WTC11 (cell line): ENCODE data around the gene FEM1A. TPM values are rescaled to one million over a fixed set of nuclear protein-coding genes. Genes with fewer than 3 reads are reported as not detected.

Experiments used
- ATAC-seq: fragments of 200-7000 bp; cut with Tn5 transposase; 2 replicates; pipeline ENCODE4 v1.10.0; 2021; ENCODE audit warnings: mild to moderate bottlenecking, moderate library complexity
- CTCF ChIA-PET: fragments of 300-600 bp; sonication (Branson Sonifier 250); formaldehyde crosslinking; loops from one replicate; lab custom pipeline; 2021; ENCODE audit warnings: antibody characterized with exemption; lab: Charles Lee
- POLR2A ChIA-PET: fragments of 350-600 bp; sonication (Branson Sonifier 250); formaldehyde crosslinking; loops from one replicate; lab custom pipeline; 2021; ENCODE audit warnings: antibody characterized with exemption; lab: Charles Lee
- DNase-seq: peaks from one replicate; pipeline ENCODE4 v3.0.0; 2021; ENCODE audit warnings: low spot score
- H3K27ac Mint-ChIP-seq: 2 replicates; pipeline ENCODE4 v1.8.0; 2021; ENCODE audit warnings: mixed read lengths
- H3K27me3 Mint-ChIP-seq: 2 replicates; pipeline ENCODE4 v1.8.0; 2021; ENCODE audit warnings: low read depth, mild to moderate bottlenecking, moderate library complexity, mixed read lengths
- H3K36me3 Mint-ChIP-seq: 2 replicates; pipeline ENCODE4 v1.8.0; 2021; ENCODE audit warnings: mixed read lengths
- H3K4me1 Mint-ChIP-seq: 2 replicates; pipeline ENCODE4 v1.8.0; 2022; ENCODE audit warnings: mixed read lengths
- H3K4me3 Mint-ChIP-seq: 2 replicates; pipeline ENCODE4 v1.8.0; 2021; ENCODE audit warnings: mild to moderate bottlenecking, moderate library complexity, mixed read lengths
- H3K9me3 Mint-ChIP-seq: 2 replicates; pipeline ENCODE4 v1.8.0; 2021; ENCODE audit warnings: mixed read lengths
- AR ChIP-seq: fragments of 250-450 bp; sonication (Bioruptor Pico); IDR thresholded peaks from 2 replicates; pipeline ENCODE4 v1.9.0; 2021; ENCODE audit warnings: mild to moderate bottlenecking
- CBFB ChIP-seq: sonication (generic); formaldehyde crosslinking; IDR thresholded peaks from 2 replicates; pipeline ENCODE4 v1.8.1; 2022; ENCODE audit warnings: mild to moderate bottlenecking, low read depth, missing genetic modification reagents
- CREB1 ChIP-seq: sonication (generic); formaldehyde crosslinking; IDR thresholded peaks from 2 replicates; pipeline ENCODE4 v1.8.0; 2023; ENCODE audit warnings: mild to moderate bottlenecking, missing genetic modification reagents
- ESRRA ChIP-seq: sonication (generic); formaldehyde crosslinking; IDR thresholded peaks from 2 replicates; pipeline ENCODE4 v1.8.1; 2022; ENCODE audit warnings: mild to moderate bottlenecking, missing genetic modification reagents, borderline replicate concordance
- FOXP1 ChIP-seq: sonication (generic); formaldehyde crosslinking; IDR thresholded peaks from 2 replicates; pipeline ENCODE4 v1.8.0; 2022; ENCODE audit warnings: missing genetic modification reagents, mild to moderate bottlenecking, moderate library complexity, borderline replicate concordance
- IRF2 ChIP-seq: sonication (generic); formaldehyde crosslinking; IDR thresholded peaks from 2 replicates; pipeline ENCODE4 v1.8.0; 2022; ENCODE audit warnings: low read depth, missing genetic modification reagents, borderline replicate concordance
- NR1H2 ChIP-seq: sonication (generic); formaldehyde crosslinking; IDR thresholded peaks from 2 replicates; pipeline ENCODE4 v1.9.0; 2021; ENCODE audit warnings: mild to moderate bottlenecking, moderate library complexity, missing genetic modification reagents
- NR2C2 ChIP-seq: sonication (generic); formaldehyde crosslinking; IDR thresholded peaks from 2 replicates; pipeline ENCODE4 v1.8.0; 2022; ENCODE audit warnings: mild to moderate bottlenecking, missing genetic modification reagents
- NR3C1 ChIP-seq: sonication (generic); formaldehyde crosslinking; conservative IDR thresholded peaks from 2 replicates; pipeline ENCODE4 v1.8.1; 2023; ENCODE audit warnings: low read depth, mild to moderate bottlenecking, missing genetic modification reagents
- SOX15 ChIP-seq: fragments of 250-450 bp; sonication (Bioruptor Pico); IDR thresholded peaks from 2 replicates; pipeline ENCODE4 v1.9.0; 2021; ENCODE audit warnings: mild to moderate bottlenecking
- SP1 ChIP-seq: sonication (generic); formaldehyde crosslinking; conservative IDR thresholded peaks from 2 replicates; pipeline ENCODE4 v1.8.1; 2022; ENCODE audit warnings: missing genetic modification reagents
- total RNA-seq: library from RNA; stranded (reverse); gene quantifications from 3 replicates; pipeline ENCODE4 v1.2.3, GENCODE V29; 2021
- TF ChIP-seq, protein P1 (sequence below): sonication (generic); formaldehyde crosslinking; conservative IDR thresholded peaks from 2 replicates; pipeline ENCODE4 v1.8.1; 2023; ENCODE audit warnings: mild to moderate bottlenecking, low read depth, missing genetic modification reagents, moderate library complexity
- TF ChIP-seq, protein P2 (sequence below): sonication (generic); formaldehyde crosslinking; IDR thresholded peaks from 2 replicates; pipeline ENCODE4 v1.8.1; 2023; ENCODE audit warnings: mild to moderate bottlenecking, missing genetic modification reagents, moderate library complexity
- TF ChIP-seq, protein P3 (sequence below): sonication (generic); formaldehyde crosslinking; IDR thresholded peaks from 2 replicates; pipeline ENCODE4 v1.8.0; 2022; ENCODE audit warnings: mild to moderate bottlenecking, missing genetic modification reagents

Gene FEM1A
- total RNA-seq, 1 experiment from 2014 or later = 15.7 TPM

GRCh38 chr19:4816950-4817278 lies 25.4 kb downstream of the FEM1A start (continued):
- TF ChIP-seq, protein P1, sequence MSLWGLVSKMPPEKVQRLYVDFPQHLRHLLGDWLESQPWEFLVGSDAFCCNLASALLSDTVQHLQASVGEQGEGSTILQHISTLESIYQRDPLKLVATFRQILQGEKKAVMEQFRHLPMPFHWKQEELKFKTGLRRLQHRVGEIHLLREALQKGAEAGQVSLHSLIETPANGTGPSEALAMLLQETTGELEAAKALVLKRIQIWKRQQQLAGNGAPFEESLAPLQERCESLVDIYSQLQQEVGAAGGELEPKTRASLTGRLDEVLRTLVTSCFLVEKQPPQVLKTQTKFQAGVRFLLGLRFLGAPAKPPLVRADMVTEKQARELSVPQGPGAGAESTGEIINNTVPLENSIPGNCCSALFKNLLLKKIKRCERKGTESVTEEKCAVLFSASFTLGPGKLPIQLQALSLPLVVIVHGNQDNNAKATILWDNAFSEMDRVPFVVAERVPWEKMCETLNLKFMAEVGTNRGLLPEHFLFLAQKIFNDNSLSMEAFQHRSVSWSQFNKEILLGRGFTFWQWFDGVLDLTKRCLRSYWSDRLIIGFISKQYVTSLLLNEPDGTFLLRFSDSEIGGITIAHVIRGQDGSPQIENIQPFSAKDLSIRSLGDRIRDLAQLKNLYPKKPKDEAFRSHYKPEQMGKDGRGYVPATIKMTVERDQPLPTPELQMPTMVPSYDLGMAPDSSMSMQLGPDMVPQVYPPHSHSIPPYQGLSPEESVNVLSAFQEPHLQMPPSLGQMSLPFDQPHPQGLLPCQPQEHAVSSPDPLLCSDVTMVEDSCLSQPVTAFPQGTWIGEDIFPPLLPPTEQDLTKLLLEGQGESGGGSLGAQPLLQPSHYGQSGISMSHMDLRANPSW (CRISPR knock-in tag) = no peak
- TF ChIP-seq SOX15 (CRISPR knock-in tag) (no peak), CREB1 (CRISPR knock-in tag) (no peak), SP1 (CRISPR knock-in tag) (no peak), IRF2 (no peak), NR1H2 (CRISPR knock-in tag) (no peak), FOXP1 (CRISPR knock-in tag) (no peak), NR2C2 (CRISPR knock-in tag) (no peak), ESRRA (no peak), AR (CRISPR knock-in tag) (no peak), CBFB (CRISPR knock-in tag) (no peak)
- TF ChIP-seq, protein P2, sequence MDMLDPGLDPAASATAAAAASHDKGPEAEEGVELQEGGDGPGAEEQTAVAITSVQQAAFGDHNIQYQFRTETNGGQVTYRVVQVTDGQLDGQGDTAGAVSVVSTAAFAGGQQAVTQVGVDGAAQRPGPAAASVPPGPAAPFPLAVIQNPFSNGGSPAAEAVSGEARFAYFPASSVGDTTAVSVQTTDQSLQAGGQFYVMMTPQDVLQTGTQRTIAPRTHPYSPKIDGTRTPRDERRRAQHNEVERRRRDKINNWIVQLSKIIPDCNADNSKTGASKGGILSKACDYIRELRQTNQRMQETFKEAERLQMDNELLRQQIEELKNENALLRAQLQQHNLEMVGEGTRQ (CRISPR knock-in tag) = no peak

DNA sequence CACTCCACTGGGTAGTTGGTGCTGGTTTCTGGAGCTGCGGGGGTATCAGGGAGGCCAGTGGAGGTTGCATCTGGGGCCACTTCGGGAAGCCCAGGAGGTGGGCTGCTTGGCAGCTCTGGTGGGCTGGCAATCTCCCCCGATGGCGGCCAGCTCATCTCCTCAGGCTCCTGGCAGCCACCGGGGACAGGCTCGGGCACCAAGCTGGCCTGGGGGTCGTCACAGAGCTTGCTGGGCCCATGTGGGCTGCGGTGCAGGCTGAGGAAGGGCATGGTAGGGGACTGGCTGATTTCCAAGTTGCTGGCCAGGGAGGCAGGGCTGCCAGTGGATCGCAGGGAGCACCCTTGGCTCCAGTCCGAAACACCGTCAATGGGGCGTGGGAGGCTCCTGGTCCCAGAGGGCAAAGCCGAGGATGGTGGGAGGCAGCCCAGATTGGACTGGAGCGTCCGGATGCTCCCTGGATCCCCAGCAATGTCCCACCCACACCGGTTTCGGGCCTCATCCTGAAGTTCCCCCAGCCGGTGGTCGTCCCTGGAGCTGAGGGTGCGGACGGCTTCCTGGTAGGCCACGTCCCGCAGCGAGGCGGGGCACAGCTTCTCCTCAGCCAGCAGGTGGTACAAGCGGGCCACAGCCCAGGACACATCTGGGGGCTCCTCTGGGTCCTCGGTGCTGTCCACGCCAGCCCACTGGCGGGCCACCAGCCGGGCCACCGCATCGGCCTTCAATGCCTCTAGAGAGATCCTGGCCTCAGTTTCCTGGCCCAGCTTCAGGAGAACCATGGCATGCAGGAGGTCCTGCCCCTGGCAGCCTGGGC lies 26.1 kb downstream of the FEM1A start:
- TF ChIP-seq NR3C1 (CRISPR knock-in tag) (no peak), CBFB (CRISPR knock-in tag) (no peak)
- TF ChIP-seq, protein P1 (CRISPR knock-in tag) = no peak
- TF ChIP-seq, protein P3, sequence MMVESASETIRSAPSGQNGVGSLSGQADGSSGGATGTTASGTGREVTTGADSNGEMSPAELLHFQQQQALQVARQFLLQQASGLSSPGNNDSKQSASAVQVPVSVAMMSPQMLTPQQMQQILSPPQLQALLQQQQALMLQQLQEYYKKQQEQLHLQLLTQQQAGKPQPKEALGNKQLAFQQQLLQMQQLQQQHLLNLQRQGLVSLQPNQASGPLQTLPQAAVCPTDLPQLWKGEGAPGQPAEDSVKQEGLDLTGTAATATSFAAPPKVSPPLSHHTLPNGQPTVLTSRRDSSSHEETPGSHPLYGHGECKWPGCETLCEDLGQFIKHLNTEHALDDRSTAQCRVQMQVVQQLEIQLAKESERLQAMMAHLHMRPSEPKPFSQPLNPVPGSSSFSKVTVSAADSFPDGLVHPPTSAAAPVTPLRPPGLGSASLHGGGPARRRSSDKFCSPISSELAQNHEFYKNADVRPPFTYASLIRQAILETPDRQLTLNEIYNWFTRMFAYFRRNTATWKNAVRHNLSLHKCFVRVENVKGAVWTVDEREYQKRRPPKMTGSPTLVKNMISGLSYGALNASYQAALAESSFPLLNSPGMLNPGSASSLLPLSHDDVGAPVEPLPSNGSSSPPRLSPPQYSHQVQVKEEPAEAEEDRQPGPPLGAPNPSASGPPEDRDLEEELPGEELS = no peak
- TF ChIP-seq, all 79 proteins: peak for 0
- CTCF ChIA-PET = interaction anchor here (0.5 to 4.2 kb wide), 6 partner anchors 8 to 35 kb away, joined by 3 to 31 read pairs (median 8); partner anchors contain the start of genes FEM1A and TICAM1
- POLR2A ChIA-PET = no interaction called here
- no peak overlapping the region for H3K27ac Mint-ChIP-seq
- H3K4me1 Mint-ChIP-seq = peaks cover 2% of the 10 kb centered on the region; the same call in 1 of the 2 replicates
- peaks cover 25% of the 10 kb centered on the region for H3K27me3 Mint-ChIP-seq
- H3K36me3 Mint-ChIP-seq = no peaks in the 10 kb centered on the region
- peaks cover 8% of the 10 kb centered on the region for H3K9me3 Mint-ChIP-seq
- ATAC-seq (no peak), DNase-seq (peak; percentile 20)
- H3K4me3 Mint-ChIP-seq = no peak overlapping the region
